ENCODE results near the gene CRB1. TPM values are rescaled to one million over a fixed set of nuclear protein-coding genes. Genes with fewer than 3 reads are reported as not detected.

Gene CRB1
- under 0.01 TPM in 1 of 2 replicates, not detected in the other for total RNA-seq

GRCh38 chr1:197268012-197268411, at the start of gene CRB1:
Gene CRB1 (plus strand): TSS chr1:197268252. CDS start chr1:197268413, 161 bp downstream.

Other genes with a start within 250 kb of the CRB1 start
- gene F13B, start 201.0 kb upstream of the CRB1 start, total RNA-seq = not detected in 2 replicates
- gene ASPM, start 121.6 kb upstream of the CRB1 start, total RNA-seq = 1.1 and 2.2 TPM in 2 replicates
- 11.3 and 19.6 TPM in 2 replicates for gene ZBTB41, start 67.0 kb upstream of the CRB1 start, total RNA-seq

All from tracheal epithelial cell (primary cell).